Measurements from ENCODE around the gene SDCBP2.
A peak's percentile ranks its signal among the peaks of the same experiment; 100 is the strongest.

SDCBP2 gene

DNA sequence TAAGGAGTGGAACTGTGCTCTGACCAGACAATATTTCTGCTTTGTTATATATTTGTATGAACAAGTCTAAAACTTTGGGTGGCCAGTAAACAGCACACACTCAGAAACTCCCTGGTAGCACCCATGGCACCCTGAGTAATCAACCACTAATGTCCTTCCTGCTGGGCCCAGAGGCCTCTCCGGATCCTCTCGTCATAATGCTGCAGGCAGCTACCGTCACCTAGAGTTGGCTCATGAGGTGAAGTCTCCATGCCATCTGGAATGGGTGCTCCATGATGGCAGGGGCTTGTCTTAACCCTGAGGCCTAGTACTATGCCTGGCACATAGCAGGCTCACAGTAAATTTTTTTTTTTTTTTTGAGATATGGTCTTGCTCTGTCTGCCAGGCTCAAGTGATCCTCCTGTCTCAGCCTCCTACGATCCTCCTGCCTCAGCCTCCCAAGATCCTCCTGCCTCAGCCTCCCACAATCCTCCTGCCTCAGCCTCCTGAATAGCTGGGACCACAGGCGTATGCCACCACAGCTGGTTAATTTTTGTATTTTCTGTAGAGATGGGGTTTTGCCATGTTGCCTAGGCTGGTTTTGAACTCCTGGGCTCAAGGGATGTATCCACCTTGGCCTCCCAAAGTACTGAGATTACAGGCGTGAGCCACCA lies 3.0 kb upstream of the SDCBP2 start:
- TF ChIP-seq, protein P1, sequence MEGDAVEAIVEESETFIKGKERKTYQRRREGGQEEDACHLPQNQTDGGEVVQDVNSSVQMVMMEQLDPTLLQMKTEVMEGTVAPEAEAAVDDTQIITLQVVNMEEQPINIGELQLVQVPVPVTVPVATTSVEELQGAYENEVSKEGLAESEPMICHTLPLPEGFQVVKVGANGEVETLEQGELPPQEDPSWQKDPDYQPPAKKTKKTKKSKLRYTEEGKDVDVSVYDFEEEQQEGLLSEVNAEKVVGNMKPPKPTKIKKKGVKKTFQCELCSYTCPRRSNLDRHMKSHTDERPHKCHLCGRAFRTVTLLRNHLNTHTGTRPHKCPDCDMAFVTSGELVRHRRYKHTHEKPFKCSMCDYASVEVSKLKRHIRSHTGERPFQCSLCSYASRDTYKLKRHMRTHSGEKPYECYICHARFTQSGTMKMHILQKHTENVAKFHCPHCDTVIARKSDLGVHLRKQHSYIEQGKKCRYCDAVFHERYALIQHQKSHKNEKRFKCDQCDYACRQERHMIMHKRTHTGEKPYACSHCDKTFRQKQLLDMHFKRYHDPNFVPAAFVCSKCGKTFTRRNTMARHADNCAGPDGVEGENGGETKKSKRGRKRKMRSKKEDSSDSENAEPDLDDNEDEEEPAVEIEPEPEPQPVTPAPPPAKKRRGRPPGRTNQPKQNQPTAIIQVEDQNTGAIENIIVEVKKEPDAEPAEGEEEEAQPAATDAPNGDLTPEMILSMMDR (IDR thresholded peaks at IDR 0.05; ENCODE audit: insufficient read depth, low read length, poor library complexity, severe bottlenecking) = no peak

DNA sequence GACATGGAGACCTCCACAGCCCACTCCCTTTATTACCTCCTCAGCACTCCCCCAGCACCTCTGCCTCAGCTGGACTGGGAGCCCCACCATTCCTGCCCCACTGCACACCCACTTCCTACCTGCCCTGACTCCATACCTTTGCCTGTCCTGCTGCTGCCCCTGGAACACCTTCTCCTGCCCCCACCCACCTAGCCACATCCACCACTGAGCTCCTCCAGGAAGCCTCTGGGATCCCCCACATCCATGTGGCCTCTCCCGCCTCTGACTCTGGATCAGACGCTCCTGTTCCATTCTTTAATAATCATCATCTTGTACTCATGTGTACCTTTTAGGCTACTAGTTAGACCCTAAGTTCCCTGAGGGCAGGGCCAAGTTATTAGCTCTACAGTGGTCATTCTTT lies 2.2 kb upstream of the SDCBP2 start:
- H3K36me3 ChIP-seq (ENCODE audit: control insufficient read depth, insufficient read depth, low read length) = peaks cover 9% of the 10 kb centered on the region

More for the DNA sequence above, 3.0 kb upstream of the SDCBP2 start:
- H3K36me3 ChIP-seq (ENCODE audit: control insufficient read depth, insufficient read depth, low read length) = peaks cover 11% of the 10 kb centered on the region
- DNase-seq (ENCODE audit: extremely low read depth, insufficient read length) = no peak
- H3K4me3 ChIP-seq (replicated peaks; ENCODE audit: low read depth, low read length) = no peak overlapping the region
- no peaks in the 10 kb centered on the region for H3K27me3 ChIP-seq (replicated peaks; ENCODE audit: control insufficient read depth, insufficient read depth, low read length)

DNA sequence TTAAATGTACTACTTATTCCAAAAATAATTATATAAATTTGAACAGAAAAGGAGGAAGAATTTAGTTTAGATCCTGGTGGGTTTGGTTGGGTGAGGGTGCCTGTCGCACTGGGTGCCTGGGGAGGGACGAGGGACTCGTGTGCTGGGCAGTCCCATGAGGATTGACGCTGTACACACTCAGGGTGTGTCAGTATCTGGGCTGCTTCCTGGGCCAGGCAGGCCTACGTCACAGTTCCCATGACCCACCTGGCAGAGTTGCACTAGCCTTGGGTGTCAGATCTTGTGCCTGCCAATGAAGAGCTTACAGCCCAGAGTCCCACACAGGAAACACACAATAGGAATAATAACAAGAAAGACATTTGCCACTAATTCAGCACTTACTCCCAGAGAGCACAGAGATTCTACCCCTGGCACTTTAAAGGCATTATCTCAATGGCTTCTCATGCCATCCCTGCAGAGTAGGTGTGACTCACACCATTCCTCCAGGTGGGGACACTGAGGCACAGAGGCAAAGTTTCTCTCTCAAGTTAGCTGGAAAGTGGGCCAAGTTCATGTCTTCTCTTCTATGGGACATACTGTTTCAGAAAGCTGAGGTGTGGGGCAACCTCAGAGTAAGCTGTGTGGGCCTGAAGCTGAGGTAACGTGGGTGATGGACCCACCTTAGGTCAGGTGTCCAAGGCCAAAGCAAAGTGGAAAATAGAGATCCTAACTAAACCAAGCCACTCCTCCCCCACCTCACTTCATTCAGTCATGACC lies 1.3 kb upstream of the SDCBP2 start:
- DNase-seq (ENCODE audit: extremely low read depth, insufficient read length) = peak; percentile 41
- Histone ChIP-seq H3K27me3 (replicated peaks; ENCODE audit: control insufficient read depth, insufficient read depth, low read length) (no peaks in the 10 kb centered on the region), H3K36me3 (ENCODE audit: control insufficient read depth, insufficient read depth, low read length) (peaks cover 9% of the 10 kb centered on the region), H3K4me3 (replicated peaks; ENCODE audit: low read depth, low read length) (no peak overlapping the region)
- TF ChIP-seq, protein P1 (IDR thresholded peaks at IDR 0.05; ENCODE audit: insufficient read depth, low read length, poor library complexity, severe bottlenecking) = no peak

More for the DNA sequence above, 2.2 kb upstream of the SDCBP2 start:
- TF ChIP-seq, protein P1 (IDR thresholded peaks at IDR 0.05; ENCODE audit: insufficient read depth, low read length, poor library complexity, severe bottlenecking) = no peak
- DNase-seq (ENCODE audit: extremely low read depth, insufficient read length) = no peak
- H3K4me3 ChIP-seq (replicated peaks; ENCODE audit: low read depth, low read length) = no peak overlapping the region
- no peaks in the 10 kb centered on the region for H3K27me3 ChIP-seq (replicated peaks; ENCODE audit: control insufficient read depth, insufficient read depth, low read length)

DNA sequence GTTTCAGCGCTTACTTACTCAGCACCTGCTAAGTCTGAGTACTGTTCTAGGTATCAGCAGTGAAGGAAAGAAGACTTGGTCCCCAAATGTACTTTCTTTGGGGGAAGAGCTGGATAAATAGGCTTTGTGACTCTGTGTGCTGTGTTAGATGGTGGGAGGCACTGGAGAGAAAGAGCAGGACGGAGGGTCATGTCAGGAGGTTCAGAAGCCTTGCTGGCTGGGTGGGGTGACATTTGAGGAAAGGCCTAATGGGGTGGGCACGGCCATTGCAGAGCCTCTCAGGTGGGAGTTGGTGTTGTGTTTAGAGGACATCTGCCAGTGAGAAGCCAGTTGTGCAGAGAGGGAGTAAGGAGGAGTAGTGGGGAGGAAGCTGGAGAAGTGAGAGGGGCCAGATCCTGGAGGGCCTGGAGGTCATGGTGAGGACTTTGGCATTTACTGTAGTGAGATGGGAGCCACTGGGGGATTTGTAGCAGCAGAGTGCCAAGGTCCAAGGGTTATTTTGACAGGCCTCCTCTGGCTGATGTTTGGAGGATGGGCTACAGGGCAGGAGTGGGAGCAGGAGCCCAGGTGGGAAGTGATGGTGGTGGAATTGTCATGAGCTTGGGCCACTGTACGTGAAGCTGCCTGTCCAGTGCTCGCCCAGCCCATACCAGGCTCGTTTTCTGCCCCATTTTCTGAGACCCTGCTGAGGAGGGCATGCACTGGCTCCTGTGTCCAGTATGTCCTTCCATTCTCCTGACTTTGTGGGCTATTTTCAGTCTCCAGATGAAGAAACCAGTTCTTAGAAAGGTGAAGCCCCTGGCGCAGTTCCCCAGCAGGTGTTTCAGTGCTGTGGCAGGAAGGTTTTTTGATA lies 886 bp downstream of the SDCBP2 start:
- TF ChIP-seq, protein P1 (IDR thresholded peaks at IDR 0.05; ENCODE audit: insufficient read depth, low read length, poor library complexity, severe bottlenecking) = no peak
- Histone ChIP-seq H3K36me3 (ENCODE audit: control insufficient read depth, insufficient read depth, low read length) (peaks cover 6% of the 10 kb centered on the region), H3K4me3 (replicated peaks; ENCODE audit: low read depth, low read length) (no peak overlapping the region), H3K27me3 (replicated peaks; ENCODE audit: control insufficient read depth, insufficient read depth, low read length) (no peaks in the 10 kb centered on the region)
- no peak for DNase-seq (ENCODE audit: extremely low read depth, insufficient read length)

DNA sequence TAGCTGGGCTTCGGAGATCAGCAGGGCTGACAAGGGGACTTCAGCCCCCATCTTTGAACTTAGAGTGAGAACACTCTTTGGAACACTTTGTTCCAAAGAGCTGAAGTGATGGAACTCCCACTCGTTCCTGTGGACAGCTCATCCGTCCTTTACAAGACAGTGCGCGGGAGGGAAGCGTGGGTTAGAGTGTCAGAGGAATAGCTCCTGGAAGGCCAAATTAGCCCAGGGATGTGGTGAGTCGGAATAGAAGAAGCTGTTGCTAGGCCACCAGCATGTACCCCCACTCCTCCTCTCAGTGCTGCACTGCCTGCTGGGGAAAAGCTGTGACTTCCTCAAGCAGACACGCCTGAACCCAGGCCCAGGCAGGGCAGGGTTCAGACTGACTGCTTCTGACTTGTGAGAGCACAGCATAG lies 1.7 kb downstream of the SDCBP2 start:
- Histone ChIP-seq H3K4me3 (replicated peaks; ENCODE audit: low read depth, low read length) (no peak overlapping the region), H3K27me3 (replicated peaks; ENCODE audit: control insufficient read depth, insufficient read depth, low read length) (no peaks in the 10 kb centered on the region), H3K36me3 (ENCODE audit: control insufficient read depth, insufficient read depth, low read length) (peaks cover 4% of the 10 kb centered on the region; the same call in 1 of the 2 replicates)
- DNase-seq (ENCODE audit: extremely low read depth, insufficient read length) = no peak
- TF ChIP-seq, protein P1 (IDR thresholded peaks at IDR 0.05; ENCODE audit: insufficient read depth, low read length, poor library complexity, severe bottlenecking) = no peak

Measured in GM06990 (cell line).